Suprapubic skin (tissue), 4 donors: ENCODE measurements around the gene RAB35. TPM values are rescaled to one million over a fixed set of nuclear protein-coding genes. Genes with fewer than 3 reads are reported as not detected.

ENCODE experiments used
- DNase-seq, 2 donors: peaks; one replicate each; pipeline ENCODE4 v3.0.0-alpha.2; 2019; ENCODE audit warnings: low spot score in 2 of 2
- H3K27ac ChIP-seq: fragments of 200-600 bp; sonication (generic); one replicate; pipeline ENCODE4 v1.5.1; 2019
- H3K27me3 ChIP-seq: fragments of 200-600 bp; sonication (generic); one replicate; pipeline ENCODE4 v1.5.1; 2019
- H3K36me3 ChIP-seq: fragments of 200-600 bp; sonication (generic); one replicate; pipeline ENCODE4 v1.5.1; 2019
- H3K4me1 ChIP-seq: fragments of 200-600 bp; sonication (generic); one replicate; pipeline ENCODE4 v1.5.1; 2019
- H3K4me3 ChIP-seq: fragments of 200-600 bp; sonication (generic); one replicate; pipeline ENCODE4 v1.5.1; 2019; ENCODE audit warnings: mild to moderate bottlenecking
- H3K9me3 ChIP-seq: fragments of 200-600 bp; sonication (generic); one replicate; pipeline ENCODE4 v1.5.1; 2019
- CTCF ChIP-seq, 2 donors: fragments of 200-600 bp in 1 of 2; fragments of 450-650 bp in 1 of 2; sonication (generic) in 1 of 2; IDR thresholded peaks; one replicate each; pipeline ENCODE4 v1.5.1; 2016 to 2019; ENCODE audit warnings: antibody characterized with exemption in 2 of 2, mild to moderate bottlenecking in 1 of 2, moderate library complexity in 1 of 2
- EP300 ChIP-seq: sonication (generic); formaldehyde crosslinking; IDR thresholded peaks from one replicate; pipeline ENCODE4 v1.6.1; 2017; ENCODE audit warnings: antibody characterized with exemption
- POLR2A ChIP-seq, 2 donors: fragments of 450-650 bp; IDR thresholded peaks; one replicate each; pipeline ENCODE4 v1.6.1; 2017; ENCODE audit warnings: antibody characterized with exemption in 2 of 2, mild to moderate bottlenecking in 2 of 2, moderate library complexity in 2 of 2
- POLR2AphosphoS5 ChIP-seq, 3 donors: sonication (generic); formaldehyde crosslinking; IDR thresholded peaks; one replicate each; pipeline ENCODE4 v1.6.1; 2017; ENCODE audit warnings: antibody characterized with exemption in 3 of 3
- WGBS: methylation state at CpG from one replicate; pipeline ENCODE4 v1.1.5; 2018; 5-methylcytosine and 5-hydroxymethylcytosine counted together
- total RNA-seq, 4 donors: library from RNA; depleted of rRNA; stranded (reverse); fragments of >200 nt; gene quantifications; one replicate each; pipeline ENCODE4 v1.1.0, GENCODE V29; 2016

The RAB35 gene
- total RNA-seq, 4 donors from 2014 or later = 30.0 to 39.6 (median 33.1) TPM

- H3K9me3 ChIP-seq = no peaks in the 10 kb centered on the region
- H3K27ac ChIP-seq = no peak overlapping the region
- H3K4me1 ChIP-seq = peaks cover 24% of the 10 kb centered on the region
- WGBS = 98% methylated on average over 3 of the region's 6 CpGs
- TF ChIP-seq CTCF (IDR thresholded peaks at IDR 0.05) (no peak), POLR2AphosphoS5 (IDR thresholded peaks at IDR 0.05) (no peak), EP300 (no peak), POLR2A (IDR thresholded peaks at IDR 0.05) (no peak)
- no peaks in the 10 kb centered on the region for H3K36me3 ChIP-seq
- H3K27me3 ChIP-seq = no peaks in the 10 kb centered on the region
- peak in 1 of 2 donors; percentile 34 for DNase-seq
- H3K4me3 ChIP-seq = no peak overlapping the region
Observed at GRCh38 chr12:120076651-120077050, 39.9 kb downstream of the RAB35 start.

- Histone ChIP-seq H3K9me3 (no peaks in the 10 kb centered on the region), H3K36me3 (no peaks in the 10 kb centered on the region), H3K27ac (no peak overlapping the region), H3K4me1 (peaks cover 20% of the 10 kb centered on the region), H3K4me3 (no peak overlapping the region), H3K27me3 (no peaks in the 10 kb centered on the region)
- TF ChIP-seq POLR2AphosphoS5 (IDR thresholded peaks at IDR 0.05) (no peak), EP300 (no peak), POLR2A (IDR thresholded peaks at IDR 0.05) (no peak), CTCF (IDR thresholded peaks at IDR 0.05) (no peak)
- 87% methylated on average over 7 of the region's 7 CpGs for WGBS
- DNase-seq = no peak
Observed at GRCh38 chr12:120075034-120075616, 41.4 kb downstream of the RAB35 start.

GRCh38 chr12:120072472-120073249, 43.9 kb downstream of the RAB35 start:
- peak in 1 of 2 donors; percentile 44 for DNase-seq
- TF ChIP-seq POLR2AphosphoS5 (IDR thresholded peaks at IDR 0.05) = no peak
- TF ChIP-seq EP300 = no peak
- no peak for TF ChIP-seq CTCF (IDR thresholded peaks at IDR 0.05)
- Histone ChIP-seq H3K27me3 (no peaks in the 10 kb centered on the region), H3K27ac (no peak overlapping the region), H3K36me3 (no peaks in the 10 kb centered on the region), H3K4me1 (peaks cover 5% of the 10 kb centered on the region), H3K4me3 (no peak overlapping the region), H3K9me3 (no peaks in the 10 kb centered on the region)
- 79% methylated on average over 15 of the region's 18 CpGs for WGBS

- no peaks in the 10 kb centered on the region for H3K9me3 ChIP-seq
- 94% methylated on average over 4 of the region's 6 CpGs for WGBS
- H3K4me1 ChIP-seq = peaks cover 3% of the 10 kb centered on the region
- peak in 1 of 2 donors; percentile 54 for DNase-seq
- H3K36me3 ChIP-seq = no peaks in the 10 kb centered on the region
- H3K27ac ChIP-seq = no peak overlapping the region
- TF ChIP-seq CTCF (IDR thresholded peaks at IDR 0.05) (no peak), POLR2A (IDR thresholded peaks at IDR 0.05) (no peak), POLR2AphosphoS5 (IDR thresholded peaks at IDR 0.05) (no peak), EP300 (no peak)
- H3K27me3 ChIP-seq = no peaks in the 10 kb centered on the region
- H3K4me3 ChIP-seq = no peak overlapping the region
Observed at GRCh38 chr12:120071493-120072020, 45.0 kb downstream of the RAB35 start.

- no peak for DNase-seq
- Histone ChIP-seq H3K27ac (no peak overlapping the region), H3K27me3 (no peaks in the 10 kb centered on the region), H3K4me3 (no peak overlapping the region), H3K36me3 (no peaks in the 10 kb centered on the region), H3K4me1 (peaks cover 3% of the 10 kb centered on the region), H3K9me3 (no peaks in the 10 kb centered on the region)
- WGBS = 84% methylated on average over 5 of the region's 5 CpGs
- no peak for TF ChIP-seq POLR2A (IDR thresholded peaks at IDR 0.05)
Observed at GRCh38 chr12:120069278-120069677, 47.3 kb downstream of the RAB35 start.
